CD14-positive monocyte (primary cell): ENCODE results near the gene TNFRSF12A. TPM values are rescaled to one million over a fixed set of nuclear protein-coding genes. Genes with fewer than 3 reads are reported as not detected.
"Not testable (repeated sequence)": the region's sequence is repeated elsewhere in the genome, so short reads cannot be mapped to it uniquely, and the experiment has no call there.

Source experiments
- DNase-seq, 3 donors: peaks; one replicate each; pipeline ENCODE4 v3.0.0-alpha.2; 2011 to 2022
- H2AFZ ChIP-seq: 2 replicates; pipeline ENCODE4 v1.6.0; 2012; ENCODE audit warnings: mild to moderate bottlenecking, low read depth, low read length, inconsistent platforms; ENCODE audit not compliant: insufficient read depth, poor library complexity, severe bottlenecking
- H3K27ac ChIP-seq, 2 donors: 1 replicate in 1 of 2; 2 replicates in 1 of 2; pipeline ENCODE4 v1.5.1; 2012 to 2013; ENCODE audit warnings: low read length in 2 of 2, control low read depth in 1 of 2, inconsistent platforms in 1 of 2, low read depth in 1 of 2, mild to moderate bottlenecking in 1 of 2
- H3K27me3 ChIP-seq, 2 donors: one replicate each; pipeline versions ENCODE4 v1.6.0 to v1.6.1; 2011 to 2013; ENCODE audit warnings: low read length in 2 of 2; ENCODE audit not compliant: control insufficient read depth in 2 of 2, insufficient read depth in 2 of 2
- H3K36me3 ChIP-seq, 2 donors: replicated peaks in 1 of 2; 1 replicate in 1 of 2; 2 replicates in 1 of 2; pipeline versions ENCODE4 v1.5.1 to v1.6.1; 2012 to 2013; ENCODE audit warnings: low read length in 2 of 2, control low read depth in 1 of 2, inconsistent platforms in 1 of 2, mild to moderate bottlenecking in 1 of 2; ENCODE audit not compliant: insufficient read depth in 2 of 2, control insufficient read depth in 1 of 2
- H3K4me1 ChIP-seq, 2 donors: 1 replicate in 1 of 2; 2 replicates in 1 of 2; pipeline versions ENCODE4 v1.5.1 to v1.6.1; 2012 to 2013; ENCODE audit warnings: low read length in 2 of 2, control low read depth in 1 of 2, inconsistent platforms in 1 of 2, mild to moderate bottlenecking in 1 of 2, moderate library complexity in 1 of 2; ENCODE audit not compliant: insufficient read depth in 2 of 2, control insufficient read depth in 1 of 2
- H3K4me2 ChIP-seq: replicated peaks from 2 replicates; pipeline ENCODE3; 2012; ENCODE audit warnings: low read length, moderate library complexity, mild to moderate bottlenecking; ENCODE audit not compliant: poor library complexity, severe bottlenecking; ENCODE audit errors: extremely low read depth
- H3K4me3 ChIP-seq, 3 experiments: fragments of 200-600 bp in 1 of 3; sonication (generic) in 1 of 3; replicated peaks in 1 of 3; 1 replicate in 2 of 3; 2 replicates in 1 of 3; pipeline ENCODE4 v1.5.1; 2011 to 2013; ENCODE audit warnings: low read length in 3 of 3, mild to moderate bottlenecking in 3 of 3, control low read depth in 2 of 3, low read depth in 2 of 3, inconsistent platforms in 1 of 3, moderate library complexity in 1 of 3
- H3K79me2 ChIP-seq: 2 replicates; pipeline ENCODE4 v1.6.0; 2012; ENCODE audit warnings: mild to moderate bottlenecking, control low read depth, inconsistent platforms, low read length, moderate library complexity; ENCODE audit not compliant: insufficient read depth
- H3K9ac ChIP-seq: 2 replicates; pipeline ENCODE4 v1.6.0; 2017; ENCODE audit warnings: low read length, mild to moderate bottlenecking; ENCODE audit not compliant: insufficient read depth, poor library complexity, severe bottlenecking
- H3K9me3 ChIP-seq, 2 donors: replicated peaks in 1 of 2; 1 replicate in 1 of 2; 2 replicates in 1 of 2; pipeline versions ENCODE4 v1.5.1 to v1.6.1; 2012 to 2013; ENCODE audit warnings: low read length in 2 of 2, control low read depth in 1 of 2; ENCODE audit not compliant: control insufficient read depth in 1 of 2, insufficient read depth in 1 of 2
- H4K20me1 ChIP-seq: 2 replicates; pipeline ENCODE4 v1.6.0; 2012; ENCODE audit warnings: mild to moderate bottlenecking, low read length, control low read depth, moderate library complexity; ENCODE audit not compliant: insufficient read depth
- H3K27ac Mint-ChIP-seq, 7 donors: one replicate each; pipeline ENCODE4 v1.8.0; 2020; ENCODE audit warnings: mild to moderate bottlenecking in 7 of 7, mixed read lengths in 7 of 7, moderate library complexity in 6 of 7, inconsistent platforms in 2 of 7
- H3K27me3 Mint-ChIP-seq, 3 donors: one replicate each; pipeline ENCODE4 v1.8.0; 2021 to 2022; ENCODE audit warnings: low read depth in 3 of 3, mild to moderate bottlenecking in 3 of 3, mixed read lengths in 3 of 3, moderate library complexity in 3 of 3, inconsistent platforms in 1 of 3
- H3K36me3 Mint-ChIP-seq, 2 donors: one replicate each; pipeline ENCODE4 v1.8.0; 2020; ENCODE audit warnings: mixed read lengths in 2 of 2, inconsistent platforms in 1 of 2, mild to moderate bottlenecking in 1 of 2
- H3K4me1 Mint-ChIP-seq: one replicate; pipeline ENCODE4 v1.8.0; 2020; ENCODE audit warnings: mild to moderate bottlenecking, mixed read lengths
- H3K4me3 Mint-ChIP-seq, 2 donors: one replicate each; pipeline ENCODE4 v1.8.0; 2020; ENCODE audit warnings: mild to moderate bottlenecking in 2 of 2, mixed read lengths in 2 of 2, moderate library complexity in 1 of 2
- H3K9me3 Mint-ChIP-seq, 7 donors: one replicate each; pipeline ENCODE4 v1.8.0; 2020 to 2022; ENCODE audit warnings: mixed read lengths in 7 of 7, mild to moderate bottlenecking in 6 of 7, moderate library complexity in 6 of 7, inconsistent platforms in 2 of 7
- whole genome bisulfite sequencing: methylation state at CpG from one replicate; pipeline ENCODE4 v1.1.5; 2013; ENCODE audit warnings: missing lambda C conversion rate; ENCODE audit not compliant: insufficient coverage; 5-methylcytosine and 5-hydroxymethylcytosine counted together
- intact Hi-C, 2 donors: fragments of 100-400 bp; cut with micrococcal nuclease; formaldehyde crosslinking; loops; one replicate each; pipeline versions ENCODE4 v1.15.0 to v1.15.1; 2023
- polyA plus RNA-seq, 3 donors: library from polyadenylated mRNA; depleted of rRNA in 1 of 3; unstranded in 2 of 3; stranded (reverse) in 1 of 3; fragments of 300-500 nt in 2 of 3; fragments of >200 nt in 1 of 3; fragmentation: Illumina TruSeq in 2 of 3; gene quantifications; 1 replicate in 2 of 3; 2 replicates in 1 of 3; pipeline ENCODE4 v1.2.3, GENCODE V29; 2012 to 2021
- TF ChIP-seq, protein P1 (sequence below): fragments of 200-600 bp; IDR thresholded peaks from one replicate; pipeline ENCODE4 v1.8.0; 2022; ENCODE audit warnings: antibody characterized with exemption, mild to moderate bottlenecking

TNFRSF12A gene
- polyA plus RNA-seq, 3 donors = 2.9 to 6.2 (median 5.7) TPM

DNA sequence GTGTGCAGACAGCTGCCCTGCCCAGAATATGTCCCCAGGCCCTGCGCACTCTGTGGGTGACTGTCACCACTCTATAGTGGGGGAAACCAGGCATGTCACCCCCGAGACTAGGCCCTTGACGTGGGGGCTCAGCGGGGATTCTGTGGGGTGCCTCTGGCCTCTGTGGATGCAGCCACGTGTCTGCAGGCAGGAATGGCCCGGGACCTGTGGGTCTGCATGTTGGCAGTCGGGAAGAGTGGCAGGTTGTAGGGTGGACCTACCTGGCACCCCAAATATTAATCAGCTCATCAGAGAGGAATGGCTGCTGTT, 46.2 kb downstream of the TNFRSF12A start:
- Histone ChIP-seq H3K4me2 (no peak overlapping the region), H3K27me3 (no peaks in the 10 kb centered on the region), H3K9ac (no peak overlapping the region), H3K4me3 (no peak overlapping the region), H3K9me3 (no peaks in the 10 kb centered on the region), H3K4me1 (peaks cover 21 to 33% of the 10 kb centered on the region in 2 donors), H4K20me1 (no peaks in the 10 kb centered on the region), H3K36me3 (no peaks in the 10 kb centered on the region), H2AFZ (no peak overlapping the region), H3K27ac (no peak overlapping the region), H3K79me2 (no peaks in the 10 kb centered on the region)
- intact Hi-C loops = no loop called here
- TF ChIP-seq, protein P1, sequence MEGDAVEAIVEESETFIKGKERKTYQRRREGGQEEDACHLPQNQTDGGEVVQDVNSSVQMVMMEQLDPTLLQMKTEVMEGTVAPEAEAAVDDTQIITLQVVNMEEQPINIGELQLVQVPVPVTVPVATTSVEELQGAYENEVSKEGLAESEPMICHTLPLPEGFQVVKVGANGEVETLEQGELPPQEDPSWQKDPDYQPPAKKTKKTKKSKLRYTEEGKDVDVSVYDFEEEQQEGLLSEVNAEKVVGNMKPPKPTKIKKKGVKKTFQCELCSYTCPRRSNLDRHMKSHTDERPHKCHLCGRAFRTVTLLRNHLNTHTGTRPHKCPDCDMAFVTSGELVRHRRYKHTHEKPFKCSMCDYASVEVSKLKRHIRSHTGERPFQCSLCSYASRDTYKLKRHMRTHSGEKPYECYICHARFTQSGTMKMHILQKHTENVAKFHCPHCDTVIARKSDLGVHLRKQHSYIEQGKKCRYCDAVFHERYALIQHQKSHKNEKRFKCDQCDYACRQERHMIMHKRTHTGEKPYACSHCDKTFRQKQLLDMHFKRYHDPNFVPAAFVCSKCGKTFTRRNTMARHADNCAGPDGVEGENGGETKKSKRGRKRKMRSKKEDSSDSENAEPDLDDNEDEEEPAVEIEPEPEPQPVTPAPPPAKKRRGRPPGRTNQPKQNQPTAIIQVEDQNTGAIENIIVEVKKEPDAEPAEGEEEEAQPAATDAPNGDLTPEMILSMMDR = no peak
- WGBS = 100% methylated on average over 4 of the region's 7 CpGs
- Mint-ChIP-seq H3K27me3 (peaks cover 0 to 7% (median 3%) of the 10 kb centered on the region in 3 donors), H3K4me1 (peaks cover 32% of the 10 kb centered on the region), H3K4me3 (peak overlapping the region in 1 of 2 donors; percentile 54), H3K27ac (no peak overlapping the region), H3K36me3 (no peaks in the 10 kb centered on the region), H3K9me3 (peaks cover 0 to 4% (median 0%) of the 10 kb centered on the region in 7 donors)
- DNase-seq = no peak

DNA sequence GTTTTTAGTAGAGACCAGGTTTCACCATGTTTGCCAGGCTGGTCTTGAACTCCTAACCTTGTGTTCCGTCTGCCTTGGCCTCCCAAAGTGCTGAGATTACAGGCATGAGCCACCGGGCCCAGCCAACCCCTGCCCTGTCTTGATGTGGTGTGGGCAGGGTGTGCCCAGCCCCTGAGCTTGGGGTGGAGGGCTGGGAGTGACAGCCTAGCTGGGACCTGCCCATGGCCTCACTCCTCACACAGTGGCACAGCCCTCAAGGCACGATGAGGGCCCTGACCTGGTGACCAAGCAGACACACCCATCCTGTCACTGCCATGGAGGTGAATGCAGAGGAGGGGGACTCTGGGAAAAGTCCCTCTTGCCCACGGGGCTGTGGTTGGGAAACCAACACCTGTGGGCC, 48.3 kb downstream of the TNFRSF12A start:
- H3K4me1 Mint-ChIP-seq = peaks cover 36% of the 10 kb centered on the region
- H3K27me3 ChIP-seq = no peaks in the 10 kb centered on the region
- no peak overlapping the region for H2AFZ ChIP-seq
- TF ChIP-seq, protein P1 = no peak
- H3K9me3 ChIP-seq = no peaks in the 10 kb centered on the region
- intact Hi-C loops = no loop called here
- H3K4me1 ChIP-seq = peaks cover 20 to 34% of the 10 kb centered on the region in 2 donors
- no peak overlapping the region for H3K4me3 Mint-ChIP-seq
- H3K79me2 ChIP-seq = no peaks in the 10 kb centered on the region
- H3K4me2 ChIP-seq = no peak overlapping the region
- peaks cover 0 to 7% (median 6%) of the 10 kb centered on the region in 3 donors for H3K27me3 Mint-ChIP-seq
- H3K27ac ChIP-seq = no peak overlapping the region
- H4K20me1 ChIP-seq = no peaks in the 10 kb centered on the region
- no peaks in the 10 kb centered on the region for H3K36me3 Mint-ChIP-seq
- H3K4me3 ChIP-seq = no peak overlapping the region
- H3K27ac Mint-ChIP-seq = no peak overlapping the region
- H3K9me3 Mint-ChIP-seq = peaks cover 0 to 4% (median 0%) of the 10 kb centered on the region in 7 donors
- H3K9ac ChIP-seq = no peak overlapping the region
- no CpG with 5 or more reads among the region's 4 CpGs for WGBS
- DNase-seq = no peak
- H3K36me3 ChIP-seq = no peaks in the 10 kb centered on the region

DNA sequence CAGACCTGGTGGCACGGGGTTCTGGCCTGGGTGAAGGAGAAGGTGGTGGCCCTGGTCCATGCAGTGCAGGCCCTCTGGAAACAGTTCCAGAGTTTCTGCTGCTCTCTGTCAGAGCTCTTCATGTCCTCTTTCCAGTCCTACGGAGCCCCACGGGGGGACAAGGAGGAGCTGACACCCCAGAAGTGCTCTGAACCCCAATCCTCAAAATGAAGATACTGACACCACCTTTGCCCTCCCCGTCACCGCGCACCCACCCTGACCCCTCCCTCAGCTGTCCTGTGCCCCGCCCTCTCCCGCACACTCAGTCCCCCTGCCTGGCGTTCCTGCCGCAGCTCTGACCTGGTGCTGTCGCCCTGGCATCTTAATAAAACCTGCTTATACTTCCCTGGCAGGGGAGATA, 49.0 kb downstream of the TNFRSF12A start:
- H3K9ac ChIP-seq, H3K9me3 ChIP-seq, intact Hi-C loops, H3K36me3 Mint-ChIP-seq, H3K79me2 ChIP-seq, H3K27me3 Mint-ChIP-seq, H3K9me3 Mint-ChIP-seq, H3K36me3 ChIP-seq, H2AFZ ChIP-seq, H3K27ac ChIP-seq, H3K4me3 Mint-ChIP-seq, H4K20me1 ChIP-seq, H3K27ac Mint-ChIP-seq, DNase-seq, H3K4me2 ChIP-seq, H3K27me3 ChIP-seq, H3K4me3 ChIP-seq: not testable (repeated sequence)
- WGBS = 92% methylated on average over 9 of the region's 11 CpGs
- H3K4me1 ChIP-seq = peaks cover 27 to 41% of the 10 kb centered on the region in 2 donors
- H3K4me1 Mint-ChIP-seq = peaks cover 43% of the 10 kb centered on the region
